ENCODE results near the gene GRID1.
"Not testable (repeated sequence)": the region's sequence is repeated elsewhere in the genome, so short reads cannot be mapped to it uniquely, and the experiment has no call there.

GRID1 gene

DNA sequence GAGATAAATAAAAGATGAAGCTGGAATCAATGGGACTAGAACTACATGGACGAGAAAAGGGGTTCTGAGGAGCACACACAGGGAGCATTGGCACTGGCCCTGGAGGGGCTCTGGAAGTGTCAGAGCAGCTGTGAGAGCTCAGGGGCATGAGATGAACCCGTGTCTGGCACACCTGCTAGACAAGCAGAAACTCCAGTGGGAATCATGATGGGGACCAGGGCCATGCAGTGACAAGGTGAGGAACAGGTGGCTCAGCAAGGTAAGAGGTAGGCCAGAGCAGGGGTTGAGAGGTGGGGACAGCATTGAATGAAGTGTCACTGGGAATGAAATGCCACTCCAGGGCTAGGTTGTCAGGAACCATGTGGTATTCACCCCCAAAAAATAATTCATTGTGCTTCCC is 588.5 kb downstream of the GRID1 start:
- no peak for DNase-seq

DNA sequence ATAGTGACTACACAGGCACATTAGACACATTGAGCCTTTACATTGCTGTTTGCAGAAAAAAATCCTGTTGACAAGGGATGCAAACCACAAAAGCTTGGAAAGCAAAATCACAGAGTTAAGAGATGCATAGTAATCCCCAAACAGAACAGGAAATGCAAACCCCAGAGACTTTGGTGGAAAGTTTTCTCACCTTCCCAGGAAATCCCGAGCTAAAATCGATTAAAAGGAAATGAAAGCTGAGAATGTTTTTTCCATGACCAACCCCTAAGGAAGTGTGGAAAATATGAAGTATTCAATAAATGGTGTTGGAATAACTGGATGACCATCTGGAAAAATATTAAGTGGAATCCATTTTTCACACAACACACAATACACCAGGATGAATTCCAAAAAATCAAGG is 598.7 kb downstream of the GRID1 start:
- DNase-seq, result no peak

DNA sequence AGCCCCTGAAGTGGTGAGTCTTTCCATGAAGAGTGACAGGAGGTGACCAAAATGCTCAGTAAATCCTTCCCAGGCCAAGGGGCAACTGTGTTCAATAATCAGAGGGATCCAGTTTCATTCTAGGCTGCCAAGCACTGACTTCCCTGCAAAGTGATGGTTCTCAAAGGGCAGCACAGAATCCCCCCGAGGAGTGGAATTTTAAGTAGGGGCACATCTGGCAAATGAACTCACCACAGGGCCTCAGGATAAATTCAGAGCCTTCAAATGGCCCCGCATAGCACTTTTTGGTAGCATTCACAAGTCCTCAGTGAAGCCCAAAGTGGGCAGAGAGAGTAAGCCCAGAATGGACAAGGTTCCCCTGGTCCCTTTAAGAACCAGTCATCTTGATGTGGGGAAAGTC is 602.5 kb downstream of the GRID1 start:
- no peak for DNase-seq

DNA sequence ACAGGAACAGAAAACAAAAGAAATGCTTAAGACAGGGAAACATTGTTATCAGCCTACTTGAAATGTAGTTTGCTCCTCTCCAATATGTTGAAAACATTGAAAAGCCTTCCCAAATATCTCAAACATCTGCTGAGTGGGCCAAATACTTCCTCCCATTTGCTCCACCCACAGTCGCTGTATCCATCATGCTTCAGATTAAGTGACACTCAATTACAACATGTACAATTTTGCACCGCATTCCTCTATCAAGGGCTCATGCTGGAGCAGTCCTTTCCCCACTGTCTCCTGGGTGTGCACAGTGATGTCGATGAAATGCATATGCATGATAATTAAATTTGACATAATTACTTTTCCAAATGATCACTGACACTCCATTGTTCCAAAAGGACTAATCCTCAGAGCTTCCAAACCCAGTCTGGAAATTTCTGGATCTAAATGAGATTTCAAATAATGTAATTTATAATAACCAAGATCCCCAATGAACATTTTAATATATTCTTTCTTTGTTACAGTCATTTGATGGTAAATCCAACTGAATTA is 604.6 kb downstream of the GRID1 start:
- no peak for DNase-seq

DNA sequence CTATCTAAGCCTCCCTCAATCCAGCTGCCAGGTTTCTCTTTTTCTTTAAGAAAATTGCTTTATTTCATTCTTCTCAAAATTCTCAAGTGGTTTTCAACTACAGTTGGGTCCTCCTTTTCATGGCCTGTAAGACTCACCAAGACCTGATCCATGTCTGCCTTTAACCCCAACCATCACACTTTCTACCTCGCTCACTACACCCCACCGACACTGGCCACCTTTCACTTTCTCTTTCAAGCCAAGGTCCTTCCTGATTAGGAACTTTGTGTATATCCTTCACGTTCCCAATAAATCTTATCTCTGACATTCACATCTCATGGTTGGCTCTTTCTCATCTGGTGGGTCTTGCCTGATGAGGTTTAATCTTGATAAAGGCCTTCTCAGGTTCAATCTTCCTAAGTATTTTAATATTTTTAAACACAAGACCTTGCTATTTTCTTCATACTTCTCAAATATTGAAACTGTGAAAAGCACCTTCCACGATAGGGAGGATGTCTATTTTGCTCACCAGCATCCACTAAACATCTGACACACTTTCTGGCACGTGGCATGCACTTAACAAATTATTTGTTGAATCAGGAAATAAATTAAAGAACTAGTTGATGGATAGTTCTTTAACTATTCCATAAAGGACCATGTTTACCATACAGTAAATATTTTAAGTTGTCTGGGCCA is 624.8 kb downstream of the GRID1 start:
- DNase-seq, result no peak

DNA sequence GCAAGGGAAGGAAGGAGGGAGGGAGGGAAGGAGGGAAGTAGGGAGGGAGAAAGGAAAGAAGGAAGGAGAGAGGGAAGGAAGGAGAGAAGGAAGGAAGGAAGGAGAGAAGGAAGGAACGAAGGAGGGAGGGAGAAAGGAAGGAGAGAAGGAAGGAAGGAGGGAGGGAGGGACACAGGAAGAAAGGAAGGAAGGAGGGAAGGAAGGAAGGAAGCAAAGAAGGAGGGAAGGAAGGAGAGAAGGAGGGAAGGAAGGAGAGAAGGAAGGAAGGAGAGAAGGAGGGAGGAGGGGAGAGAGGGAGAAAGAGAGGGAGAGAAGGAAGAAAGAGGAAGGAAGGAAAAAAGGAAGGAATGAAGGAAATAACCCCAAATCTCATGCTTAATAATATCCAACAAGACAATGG is 630.6 kb downstream of the GRID1 start:
- no peak for DNase-seq

GRCh38 chr10:85734791-85735190 is 631.8 kb downstream of the GRID1 start:
- no peak for DNase-seq

- DNase-seq, result no peak
These were observed 642.4 kb downstream of the GRID1 start for GRCh38 chr10:85724215-85724614.

GRCh38 chr10:85720931-85721590 is 645.5 kb downstream of the GRID1 start:
- DNase-seq, result no peak

DNA sequence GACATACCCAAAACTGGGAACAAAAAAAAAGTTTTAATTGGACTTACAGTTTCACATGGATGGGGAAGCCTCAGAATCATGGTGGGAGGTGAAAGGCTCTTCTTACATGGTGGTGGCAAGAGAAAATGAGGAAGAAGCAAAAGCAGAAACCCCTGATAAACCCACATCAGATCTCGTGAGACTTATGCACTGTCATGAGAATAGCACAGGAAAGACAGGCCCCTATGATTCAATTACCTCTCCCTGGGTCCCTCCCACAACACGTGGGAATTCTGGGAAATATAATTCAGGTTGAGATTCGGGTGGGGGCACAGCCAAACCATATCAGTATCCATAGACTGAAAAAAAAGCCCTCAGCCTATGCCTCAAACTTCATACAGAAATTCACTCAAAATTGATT is 647.2 kb downstream of the GRID1 start:
- no peak for DNase-seq

DNA sequence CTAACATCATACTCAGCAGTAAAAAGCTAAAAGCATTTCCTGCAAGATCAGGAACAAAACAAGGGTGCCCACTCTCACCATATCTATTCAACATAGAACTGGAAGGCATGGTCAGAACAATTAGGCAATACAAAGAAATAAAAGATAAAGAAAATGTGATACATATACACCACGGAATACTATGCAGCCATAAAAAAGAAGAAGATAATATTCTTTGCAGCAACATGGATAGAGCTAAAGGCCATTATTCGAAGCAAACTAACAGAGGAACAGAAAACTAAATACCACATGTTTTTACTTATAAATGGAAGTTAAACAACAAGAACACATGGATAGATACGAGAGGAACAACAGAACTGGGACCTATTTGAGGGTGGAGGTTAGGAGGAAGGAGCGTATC is 652.7 kb downstream of the GRID1 start:
- no peak for DNase-seq

GRCh38 chr10:85702768-85703167 is 663.8 kb downstream of the GRID1 start:
- DNase-seq, result no peak

DNA sequence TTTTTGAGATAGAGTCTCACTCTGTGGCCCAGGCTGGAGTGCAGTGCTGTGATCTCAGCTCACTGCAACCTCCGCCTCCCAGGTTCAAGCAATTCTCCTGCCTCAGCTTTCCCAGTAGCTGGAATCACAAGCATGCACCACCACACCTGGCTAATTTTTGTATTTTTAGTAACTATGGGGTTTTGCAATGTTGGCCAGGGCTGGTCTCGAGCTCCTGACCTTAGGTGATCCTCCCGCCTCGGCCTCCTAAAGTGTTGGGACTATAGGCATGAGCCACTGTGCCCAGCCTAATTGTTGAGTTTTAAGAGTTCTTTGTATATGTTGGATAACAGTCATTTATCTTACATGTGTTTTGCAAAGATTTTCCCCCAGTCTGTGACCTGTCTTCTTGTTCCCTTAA is 667.5 kb downstream of the GRID1 start:
- DNase-seq, result not testable (repeated sequence)

DNA sequence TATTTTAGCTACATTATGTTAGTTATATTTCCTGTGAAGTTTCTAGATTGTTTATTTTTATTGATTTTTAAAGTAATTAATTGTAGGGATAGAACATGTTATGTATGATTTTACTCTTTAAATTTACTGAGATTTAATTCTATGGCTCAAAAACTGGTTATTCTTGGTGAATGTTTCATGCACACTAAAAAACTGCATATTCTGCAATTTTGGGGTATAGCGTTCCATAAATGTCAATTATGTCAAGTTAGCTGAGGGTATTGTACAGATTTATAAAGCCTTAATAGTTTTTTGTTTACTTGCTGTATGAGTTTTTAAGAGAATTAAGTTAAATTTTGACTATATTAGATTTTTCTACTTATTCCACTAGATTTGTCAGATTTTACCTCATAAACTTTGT is 669.7 kb downstream of the GRID1 start:
- DNase-seq, result no peak

DNA sequence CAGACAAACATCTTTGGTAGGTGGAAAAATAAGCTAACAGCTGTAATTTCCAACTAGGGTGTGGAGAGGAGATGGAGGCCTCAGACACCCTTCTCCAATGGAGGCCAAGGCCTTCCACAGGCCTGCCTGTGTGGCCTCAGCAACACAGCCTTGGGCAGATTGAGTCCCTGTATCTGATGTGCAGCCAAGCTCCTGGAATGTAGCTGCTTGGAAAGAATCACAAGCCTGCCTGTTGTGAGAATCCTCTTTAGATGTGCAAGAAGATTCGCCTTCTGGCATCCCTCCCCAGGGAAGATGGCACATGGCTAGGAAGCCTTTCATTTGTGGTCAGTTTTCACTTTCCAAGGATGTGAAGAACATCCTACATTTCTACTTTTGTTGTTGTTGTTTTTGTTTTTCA is 684.0 kb downstream of the GRID1 start:
- no peak for DNase-seq

DNA sequence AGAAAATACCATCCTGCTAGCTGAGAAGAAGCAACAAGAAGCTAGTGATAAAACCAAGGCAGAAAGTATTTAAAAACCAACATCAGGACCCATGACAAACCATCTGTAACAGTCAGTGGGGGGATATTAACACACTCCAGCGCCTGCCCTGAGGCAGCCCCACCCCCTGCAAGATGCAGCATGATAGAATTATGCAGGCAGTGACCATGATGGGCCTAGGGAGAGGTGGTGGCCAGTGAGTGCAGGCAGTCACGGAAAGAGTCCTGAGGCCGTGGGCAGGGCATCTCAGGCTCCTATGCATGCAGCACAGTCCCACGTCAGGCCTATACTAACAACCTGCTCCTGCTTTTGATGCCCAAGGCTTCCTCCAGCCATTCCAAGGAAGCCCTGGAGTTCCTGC is 686.9 kb downstream of the GRID1 start:
- DNase-seq, result no peak

- no peak for DNase-seq
These were observed 687.5 kb downstream of the GRID1 start for GRCh38 chr10:85679061-85679460.

DNA sequence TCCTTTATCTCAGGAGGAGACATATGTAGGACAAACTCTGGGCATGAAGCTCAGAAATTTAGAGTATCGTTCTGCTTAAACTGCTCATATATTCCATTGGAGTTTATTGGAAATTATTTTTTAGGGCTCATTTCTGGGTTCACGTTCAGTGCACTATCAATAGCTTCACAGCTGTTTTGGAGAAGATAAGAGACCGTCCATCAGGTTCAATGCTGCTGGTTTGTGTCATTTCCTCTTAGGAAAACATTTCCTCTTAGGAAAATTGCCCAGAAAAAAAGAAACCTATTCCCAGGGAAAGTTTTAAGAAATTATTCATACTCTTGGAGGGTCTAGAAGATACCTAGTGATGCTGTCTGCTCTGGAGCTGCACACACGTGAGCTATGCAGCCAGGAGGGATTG is 691.7 kb downstream of the GRID1 start:
- DNase-seq, result no peak

GRCh38 chr10:85673270-85673669 is 693.3 kb downstream of the GRID1 start:
- no peak for DNase-seq

DNA sequence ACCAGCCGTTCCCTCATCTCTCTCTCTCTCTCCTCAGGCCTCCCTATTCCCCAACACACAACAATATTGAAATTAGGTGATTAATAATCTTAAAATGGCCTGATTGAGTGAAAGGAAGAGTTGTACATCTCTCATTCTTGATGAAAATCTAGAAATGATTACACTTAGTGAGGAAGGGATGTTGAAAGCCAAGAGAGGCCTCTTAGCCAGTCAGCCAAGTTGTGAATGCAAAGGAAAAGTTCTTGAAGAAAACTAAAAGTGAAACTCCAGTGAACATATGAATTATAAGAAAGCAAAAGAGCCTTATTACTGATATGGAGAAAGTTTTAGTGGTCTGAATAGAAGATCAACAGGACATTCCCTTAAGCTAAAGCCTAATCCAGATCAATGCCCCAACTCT is 695.1 kb downstream of the GRID1 start:
- no peak for DNase-seq

- no peak for DNase-seq
These were observed 698.1 kb downstream of the GRID1 start for GRCh38 chr10:85668522-85668921.

DNA sequence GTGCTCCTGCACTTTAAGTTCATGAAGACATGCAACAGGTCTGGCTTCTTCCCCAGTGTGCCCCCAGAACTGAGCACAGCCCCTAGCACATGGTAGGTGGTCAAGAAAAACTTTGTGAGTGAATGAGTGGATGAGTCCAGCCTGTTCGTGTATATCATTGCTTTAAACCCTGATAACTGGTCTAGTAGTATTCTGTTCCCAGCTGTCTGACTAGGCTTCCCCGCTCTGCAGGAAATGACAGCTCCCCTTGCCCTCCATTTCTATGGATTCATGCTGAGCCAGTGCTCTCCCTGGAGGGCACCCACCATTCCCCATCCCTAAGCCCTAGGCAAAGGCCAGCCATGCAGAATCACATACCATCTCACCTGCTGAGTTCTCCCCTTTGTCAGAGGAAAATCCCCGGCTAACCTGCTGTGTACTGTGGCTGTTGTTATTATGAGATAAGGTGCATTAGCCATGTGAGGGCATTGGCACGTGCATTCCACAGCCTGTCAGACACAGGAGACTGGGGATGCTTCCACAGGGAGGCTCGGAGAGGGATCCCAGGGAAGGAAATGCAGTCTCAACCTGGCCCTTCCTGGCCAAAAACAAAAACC is 698.9 kb downstream of the GRID1 start:
- DNase-seq, result no peak

GRCh38 chr10:85666987-85667386 is 699.6 kb downstream of the GRID1 start:
- DNase-seq, result no peak

GRCh38 chr10:85666102-85666501 is 700.5 kb downstream of the GRID1 start:
- no peak for DNase-seq
